Measurements from ENCODE around the gene HACD2. TPM values are rescaled to one million over a fixed set of nuclear protein-coding genes. Genes with fewer than 3 reads are reported as not detected.
"Not testable (repeated sequence)": the region's sequence is repeated elsewhere in the genome, so short reads cannot be mapped to it uniquely, and the experiment has no call there.

Gene HACD2
- total RNA-seq, 1 experiment from 2014 or later = 38.9 TPM

DNA sequence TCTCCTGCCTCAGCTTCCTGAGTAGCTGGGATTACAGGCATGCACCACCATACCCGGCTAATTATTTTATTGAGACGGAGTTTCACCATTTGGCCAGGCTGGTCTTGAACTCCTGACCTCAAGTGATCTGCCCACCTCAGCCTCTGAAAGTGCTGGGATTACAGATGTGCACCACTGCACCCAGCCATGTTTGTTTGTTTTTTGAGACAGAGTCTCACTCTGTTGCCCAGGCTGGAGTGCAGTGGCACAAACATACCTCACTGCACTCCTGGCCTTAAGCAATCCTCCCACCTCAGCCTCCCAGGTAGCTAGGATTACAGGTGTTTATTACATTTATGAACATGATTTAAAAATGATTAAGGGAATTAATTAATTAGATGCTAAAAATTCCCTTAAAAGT lies 18.3 kb upstream of the HACD2 start:
- not testable (repeated sequence) for H3K27ac ChIP-seq; H3K36me3 ChIP-seq; H3K4me3 ChIP-seq; H3K27me3 ChIP-seq (replicated peaks); H3K9me3 ChIP-seq (replicated peaks); DNase-seq (ENCODE audit: low read depth in 1 of 2, low spot score in 2 of 2)
- peaks cover 37% of the 10 kb centered on the region for H3K4me1 ChIP-seq (replicated peaks)

DNA sequence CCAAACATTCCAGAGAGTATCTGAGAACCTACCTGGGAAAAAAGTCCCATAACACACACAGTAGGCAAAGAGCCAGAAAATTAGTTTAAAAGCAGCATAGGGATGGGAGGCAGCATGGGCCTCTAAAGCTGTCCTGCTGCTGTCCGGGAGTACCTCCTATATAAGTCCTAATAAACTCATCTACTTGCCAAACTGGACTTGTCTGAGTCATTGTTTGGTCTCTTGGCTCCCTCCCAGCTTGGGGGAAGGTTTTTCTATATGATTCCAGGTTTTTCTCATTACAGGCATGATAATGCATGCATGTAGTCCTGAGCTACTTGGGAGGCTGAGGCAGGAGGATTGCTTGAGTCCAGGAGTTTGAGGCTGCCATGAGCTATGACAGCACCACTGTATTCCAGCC lies 17.5 kb upstream of the HACD2 start:
- peak; percentile 34 to 56 for DNase-seq (ENCODE audit: low read depth in 1 of 2, low spot score in 2 of 2)
- H3K27ac ChIP-seq = no peak overlapping the region
- H3K4me1 ChIP-seq (replicated peaks) = peaks cover 37% of the 10 kb centered on the region
- no peaks in the 10 kb centered on the region for H3K36me3 ChIP-seq
- no peaks in the 10 kb centered on the region for H3K27me3 ChIP-seq (replicated peaks)
- no peak overlapping the region for H3K4me3 ChIP-seq
- H3K9me3 ChIP-seq (replicated peaks) = no peaks in the 10 kb centered on the region

DNA sequence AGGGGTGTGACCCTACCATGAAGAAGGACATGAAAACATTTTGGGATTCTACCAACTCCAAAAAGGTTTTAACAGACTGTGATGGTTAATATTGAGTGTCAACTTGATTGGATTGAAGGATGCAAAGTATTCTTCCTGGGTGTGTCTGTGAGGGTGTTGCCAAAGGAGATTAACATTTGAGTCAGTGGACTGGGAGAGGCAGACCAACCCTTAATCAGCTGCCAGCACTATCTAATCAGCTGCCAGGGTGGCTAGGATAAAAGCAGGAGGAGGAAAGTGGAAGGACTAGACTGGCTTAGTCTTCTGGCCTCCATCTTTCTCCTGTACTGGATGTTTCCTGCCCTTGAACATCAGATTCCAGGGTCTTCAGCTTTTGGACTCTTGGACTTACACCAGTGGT lies 16.0 kb upstream of the HACD2 start:
- H3K4me1 ChIP-seq (replicated peaks) = peaks cover 26% of the 10 kb centered on the region
- H3K4me3 ChIP-seq; DNase-seq (ENCODE audit: low read depth in 1 of 2, low spot score in 2 of 2); H3K27me3 ChIP-seq (replicated peaks); H3K27ac ChIP-seq; H3K36me3 ChIP-seq; H3K9me3 ChIP-seq (replicated peaks): not testable (repeated sequence)

DNA sequence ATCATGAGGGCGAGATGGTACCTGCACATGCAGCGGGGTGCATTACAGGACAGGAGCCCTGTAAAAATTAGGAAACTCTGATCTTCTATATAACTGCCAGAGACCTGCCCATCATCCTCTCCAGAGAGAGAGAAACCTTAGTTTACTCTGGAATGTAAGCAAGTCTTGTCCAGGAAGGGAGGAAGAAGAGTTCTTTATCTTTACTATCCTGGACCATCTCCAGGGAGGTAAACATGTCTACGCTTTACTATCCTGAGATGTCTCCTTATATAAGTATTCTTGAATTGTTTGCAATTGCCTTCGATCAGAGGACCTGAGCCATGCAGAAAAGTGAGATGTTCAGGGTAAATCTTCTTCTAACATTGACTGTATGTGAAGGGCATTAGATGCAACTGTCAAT lies 12.7 kb upstream of the HACD2 start:
- H3K4me3 ChIP-seq = no peak overlapping the region
- no peaks in the 10 kb centered on the region for H3K36me3 ChIP-seq
- no peaks in the 10 kb centered on the region for H3K9me3 ChIP-seq (replicated peaks)
- H3K27me3 ChIP-seq (replicated peaks) = no peaks in the 10 kb centered on the region
- DNase-seq (ENCODE audit: low read depth in 1 of 2, low spot score in 2 of 2) = no peak
- no peak overlapping the region for H3K27ac ChIP-seq
- H3K4me1 ChIP-seq (replicated peaks) = peaks cover 15% of the 10 kb centered on the region

DNA sequence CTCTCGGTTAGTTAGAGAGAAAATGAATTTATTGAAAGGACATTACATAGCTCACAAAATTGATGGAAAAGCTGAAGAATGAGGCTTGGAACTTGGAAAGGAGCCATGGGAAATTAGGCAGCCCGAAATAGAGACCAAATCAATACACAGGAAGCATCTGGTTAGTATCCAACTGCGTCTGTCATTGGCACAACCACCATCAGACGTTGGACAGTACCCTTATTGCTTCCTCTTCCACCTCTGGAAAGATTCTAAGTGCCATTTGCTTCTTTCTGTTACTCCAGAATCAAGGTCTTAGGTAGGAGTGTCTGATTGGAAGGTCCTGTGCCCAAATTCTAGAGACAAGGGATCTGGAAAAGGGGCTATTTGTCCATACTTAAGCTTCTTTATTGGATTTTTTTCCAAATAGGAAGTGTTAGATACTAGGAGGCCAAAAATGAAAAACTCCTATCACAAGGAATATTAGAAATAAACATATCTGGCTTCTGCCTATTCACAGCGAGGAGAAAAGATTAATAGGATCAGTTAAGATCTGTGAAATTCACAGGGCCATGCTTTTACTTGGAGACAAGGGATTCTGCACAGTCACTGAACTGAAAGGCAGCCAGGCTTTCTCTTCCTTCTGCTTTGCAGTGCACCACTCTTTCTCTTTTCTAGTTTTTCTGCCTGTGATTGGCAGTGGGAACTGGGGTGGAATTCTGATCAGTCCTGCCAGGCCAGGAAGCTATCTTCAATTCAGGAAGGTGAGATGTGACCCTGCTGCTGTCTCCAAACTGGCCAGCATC lies 10.7 kb upstream of the HACD2 start:
- H3K9me3 ChIP-seq (replicated peaks) = peaks cover 8% of the 10 kb centered on the region
- DNase-seq (ENCODE audit: low read depth in 1 of 2, low spot score in 2 of 2) = no peak
- no peak overlapping the region for H3K4me3 ChIP-seq
- 0 out of 2 replicates have a peak, but pooled peaks cover 14% of the 10 kb centered on the region for H3K36me3 ChIP-seq
- H3K4me1 ChIP-seq (replicated peaks) = peaks cover 6% of the 10 kb centered on the region
- H3K27me3 ChIP-seq (replicated peaks) = no peaks in the 10 kb centered on the region
- no peak overlapping the region for H3K27ac ChIP-seq

DNA sequence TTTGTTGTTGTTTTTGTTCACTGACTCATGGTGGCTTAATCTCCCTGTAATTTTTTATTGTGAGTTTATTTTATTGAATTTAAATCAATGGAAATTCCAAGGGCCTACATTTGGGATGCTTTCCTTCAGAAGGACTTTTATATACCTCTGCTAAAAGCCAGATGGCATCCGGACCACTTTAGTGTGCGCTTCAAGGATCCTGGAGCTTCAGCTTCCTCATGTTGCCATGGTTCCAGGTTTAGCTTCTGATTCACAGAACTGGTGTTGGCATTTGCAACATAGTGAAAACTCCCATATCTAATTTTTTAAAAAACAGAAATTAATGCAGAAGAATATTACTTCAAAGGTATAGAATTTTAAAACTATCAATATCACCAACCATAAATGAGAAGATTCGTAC lies 8.5 kb upstream of the HACD2 start:
- Histone ChIP-seq H3K4me3 (no peak overlapping the region), H3K36me3 (0 out of 2 replicates have a peak, but pooled peaks cover 15% of the 10 kb centered on the region), H3K4me1 (replicated peaks) (peaks cover 6% of the 10 kb centered on the region), H3K27ac (no peak overlapping the region), H3K27me3 (replicated peaks) (no peaks in the 10 kb centered on the region), H3K9me3 (replicated peaks) (peaks cover 16% of the 10 kb centered on the region)
- no peak for DNase-seq (ENCODE audit: low read depth in 1 of 2, low spot score in 2 of 2)

DNA sequence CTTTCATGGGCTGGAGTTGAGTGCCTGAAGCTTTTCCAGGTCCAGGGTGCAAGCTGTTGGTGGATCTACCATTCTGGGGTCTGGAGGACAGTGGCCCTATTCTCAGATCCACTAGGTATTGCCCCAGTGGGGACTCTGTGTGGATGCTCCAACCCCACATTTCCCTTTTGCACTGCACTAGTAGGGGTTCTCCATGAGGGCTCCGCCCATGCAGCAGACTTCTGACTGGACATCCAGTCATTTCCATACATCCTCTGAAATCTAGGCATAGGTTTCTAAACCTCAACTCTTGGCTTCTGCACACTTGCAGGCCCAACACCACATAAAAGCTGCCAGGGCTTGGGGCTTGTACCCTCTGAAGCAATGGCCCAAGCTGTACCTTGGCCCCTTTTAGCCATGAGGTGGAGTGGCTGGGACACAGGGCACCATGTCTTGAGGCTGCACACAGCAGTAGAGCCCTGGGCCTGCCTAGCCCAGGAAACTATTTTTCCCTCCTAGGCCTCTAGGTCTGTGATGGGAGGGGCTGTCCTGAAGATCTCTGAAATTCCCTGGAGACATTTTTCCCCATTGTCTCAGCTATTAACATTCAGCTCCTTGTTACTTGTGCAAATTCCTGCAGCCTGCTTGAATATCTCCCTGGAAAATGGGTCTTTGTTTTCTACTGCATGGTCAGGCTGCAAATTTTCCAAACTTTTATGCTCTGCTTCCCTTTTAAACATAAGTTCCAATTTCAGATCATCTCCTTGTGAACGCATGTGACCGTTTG lies 6.0 kb upstream of the HACD2 start:
- no peak overlapping the region for H3K4me3 ChIP-seq
- no peak overlapping the region for H3K27ac ChIP-seq
- peaks cover 18% of the 10 kb centered on the region; the same call in 1 of the 2 replicates for H3K36me3 ChIP-seq
- no peaks in the 10 kb centered on the region for H3K27me3 ChIP-seq (replicated peaks)
- DNase-seq (ENCODE audit: low read depth in 1 of 2, low spot score in 2 of 2) = no peak
- H3K4me1 ChIP-seq (replicated peaks) = peaks cover 25% of the 10 kb centered on the region
- peaks cover 16% of the 10 kb centered on the region for H3K9me3 ChIP-seq (replicated peaks)

DNA sequence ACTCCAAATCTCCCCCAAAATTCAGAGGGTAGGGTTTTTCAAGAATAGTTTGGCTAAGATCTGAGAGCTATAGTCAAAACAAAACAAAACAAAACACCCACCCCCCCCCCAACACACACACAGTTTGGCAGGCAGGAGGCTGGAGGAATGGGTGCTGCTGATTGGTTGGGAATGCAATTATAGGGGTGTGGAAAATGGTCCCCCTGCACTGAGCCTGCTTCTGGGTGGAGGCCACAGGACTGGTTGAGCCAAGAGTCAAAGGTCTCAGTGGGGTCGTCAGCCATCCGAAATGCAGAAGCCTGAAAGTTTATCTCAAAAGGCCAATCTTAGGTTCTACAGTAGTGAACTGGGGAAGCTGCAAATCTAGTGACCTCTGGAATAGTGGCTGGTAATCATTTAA lies 2.5 kb upstream of the HACD2 start:
- no peak for DNase-seq (ENCODE audit: low read depth in 1 of 2, low spot score in 2 of 2)
- peaks cover 26% of the 10 kb centered on the region for H3K4me1 ChIP-seq (replicated peaks)
- H3K27ac ChIP-seq = peak overlapping the region; percentile 85; the same call in 1 of the 2 replicates
- H3K36me3 ChIP-seq = peaks cover 22% of the 10 kb centered on the region; the same call in 1 of the 2 replicates
- no peaks in the 10 kb centered on the region for H3K27me3 ChIP-seq (replicated peaks)
- H3K9me3 ChIP-seq (replicated peaks) = peaks cover 16% of the 10 kb centered on the region
- H3K4me3 ChIP-seq = no peak overlapping the region

DNA sequence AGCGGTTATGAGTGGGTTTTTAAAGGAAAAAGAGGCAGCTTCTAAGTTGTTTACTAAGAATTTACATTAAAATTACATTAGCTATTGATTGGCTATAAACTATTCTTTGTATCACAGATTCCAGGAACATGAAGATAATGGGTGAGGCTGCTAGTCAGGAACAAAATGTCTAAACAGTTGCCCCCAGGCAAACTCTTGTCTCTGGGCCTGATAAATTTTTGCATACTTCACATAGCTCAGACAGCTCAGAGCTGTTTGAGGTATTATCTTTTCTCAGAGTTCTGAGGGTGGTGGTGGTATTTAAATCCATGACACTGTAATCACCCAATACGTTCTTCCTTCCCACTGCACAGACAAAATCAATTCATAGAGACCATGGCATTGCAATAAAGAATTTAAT lies 2.1 kb upstream of the HACD2 start:
- Histone ChIP-seq H3K9me3 (replicated peaks) (peaks cover 16% of the 10 kb centered on the region), H3K27me3 (replicated peaks) (no peaks in the 10 kb centered on the region), H3K36me3 (peaks cover 23% of the 10 kb centered on the region; the same call in 1 of the 2 replicates), H3K4me1 (replicated peaks) (peaks cover 26% of the 10 kb centered on the region), H3K4me3 (no peak overlapping the region), H3K27ac (peak overlapping the region; percentile 85)
- peak; percentile 47 to 52 for DNase-seq (ENCODE audit: low read depth in 1 of 2, low spot score in 2 of 2)

DNA sequence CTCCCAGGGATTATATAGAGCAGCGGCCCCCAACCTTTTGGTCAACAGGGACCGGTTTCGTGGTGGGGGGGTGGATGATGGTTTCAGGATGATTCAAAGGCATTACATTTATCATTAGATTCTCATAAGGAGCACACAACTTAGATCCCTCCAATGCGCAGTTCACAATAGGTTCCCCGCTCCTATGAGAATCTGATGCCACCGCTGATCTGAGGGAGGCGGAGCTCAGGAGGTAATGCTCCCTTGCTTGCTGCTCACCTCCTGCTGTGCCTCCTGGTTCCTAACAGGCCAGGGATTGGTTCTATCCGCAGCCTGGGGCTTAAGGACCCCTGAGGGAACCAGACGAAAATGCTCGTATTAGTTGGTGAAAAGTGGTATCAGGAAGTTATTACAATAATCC lies 1.3 kb upstream of the HACD2 start:
- DNase-seq (ENCODE audit: low read depth in 1 of 2, low spot score in 2 of 2) = peak; percentile 48 to 55
- Histone ChIP-seq H3K27ac (peak overlapping the region; percentile 85), H3K27me3 (replicated peaks) (no peaks in the 10 kb centered on the region), H3K9me3 (replicated peaks) (peaks cover 13% of the 10 kb centered on the region), H3K4me3 (peak overlapping the region; percentile 65), H3K4me1 (replicated peaks) (peaks cover 26% of the 10 kb centered on the region), H3K36me3 (peaks cover 18% of the 10 kb centered on the region; the same call in 1 of the 2 replicates)

DNA sequence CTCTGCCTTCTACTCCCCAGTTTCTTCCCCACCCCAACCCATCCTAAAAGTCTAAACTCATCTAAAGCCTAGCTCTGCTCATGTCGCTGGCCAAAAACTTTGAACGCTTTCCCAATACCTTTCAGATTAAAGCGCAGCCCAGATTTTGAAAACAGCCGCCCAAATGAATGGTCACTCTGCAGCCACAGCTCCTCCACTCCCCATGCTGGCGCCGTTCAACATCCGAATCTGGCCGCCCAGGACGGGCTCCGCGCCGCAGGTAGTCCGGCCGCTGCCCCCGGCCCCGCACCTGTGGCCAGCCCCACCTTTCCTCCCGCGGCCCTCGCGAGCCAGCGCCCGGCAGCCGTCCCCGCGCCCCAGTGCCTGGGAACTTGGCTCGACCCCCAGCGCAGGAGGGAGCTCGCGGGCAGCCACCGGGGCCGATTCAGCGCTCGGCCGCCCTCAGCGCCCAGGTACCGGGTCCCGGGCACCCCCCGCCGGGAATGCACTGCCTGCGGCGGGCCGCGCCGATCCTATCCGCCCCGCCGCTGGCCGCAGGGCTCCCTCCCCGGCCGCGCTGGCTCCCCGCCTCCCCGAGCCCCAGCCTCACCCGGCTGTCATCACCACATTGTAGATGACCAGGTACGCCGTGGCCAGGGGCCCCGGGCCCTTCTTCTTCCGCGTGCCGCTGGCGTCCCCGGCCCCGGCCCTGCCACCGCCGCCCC lies 417 bp downstream of the HACD2 start:
- Histone ChIP-seq H3K4me3 (peak overlapping the region; percentile 65), H3K4me1 (replicated peaks) (peaks cover 26% of the 10 kb centered on the region), H3K27me3 (replicated peaks) (no peaks in the 10 kb centered on the region), H3K36me3 (peaks cover 19% of the 10 kb centered on the region), H3K9me3 (replicated peaks) (no peaks in the 10 kb centered on the region), H3K27ac (no peak overlapping the region)
- no peak for DNase-seq (ENCODE audit: low read depth in 1 of 2, low spot score in 2 of 2)

DNA sequence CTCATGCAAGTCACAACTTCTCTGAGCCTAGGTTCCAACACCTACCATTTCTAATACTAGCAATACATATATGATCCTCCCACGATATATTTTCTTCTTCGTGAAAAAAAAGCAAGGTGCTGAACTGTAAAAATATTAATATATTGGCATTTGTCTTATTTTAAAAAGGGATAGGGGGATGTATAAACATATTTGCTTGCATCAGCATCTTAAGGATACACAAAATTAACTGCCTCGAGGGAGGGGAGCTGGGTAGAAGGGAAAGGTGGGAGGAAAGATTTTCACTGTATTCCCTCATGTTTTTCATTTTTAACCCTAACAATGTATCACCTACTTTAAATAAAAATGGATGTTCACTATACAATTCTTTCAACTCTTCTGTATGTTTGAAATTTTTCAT lies 1.3 kb downstream of the HACD2 start:
- H3K4me3 ChIP-seq = no peak overlapping the region; the same call in 1 of the 2 replicates
- no peaks in the 10 kb centered on the region for H3K9me3 ChIP-seq (replicated peaks)
- H3K4me1 ChIP-seq (replicated peaks) = peaks cover 26% of the 10 kb centered on the region
- no peak for DNase-seq (ENCODE audit: low read depth in 1 of 2, low spot score in 2 of 2)
- H3K27ac ChIP-seq = no peak overlapping the region
- no peaks in the 10 kb centered on the region for H3K27me3 ChIP-seq (replicated peaks)
- peaks cover 25% of the 10 kb centered on the region for H3K36me3 ChIP-seq

DNA sequence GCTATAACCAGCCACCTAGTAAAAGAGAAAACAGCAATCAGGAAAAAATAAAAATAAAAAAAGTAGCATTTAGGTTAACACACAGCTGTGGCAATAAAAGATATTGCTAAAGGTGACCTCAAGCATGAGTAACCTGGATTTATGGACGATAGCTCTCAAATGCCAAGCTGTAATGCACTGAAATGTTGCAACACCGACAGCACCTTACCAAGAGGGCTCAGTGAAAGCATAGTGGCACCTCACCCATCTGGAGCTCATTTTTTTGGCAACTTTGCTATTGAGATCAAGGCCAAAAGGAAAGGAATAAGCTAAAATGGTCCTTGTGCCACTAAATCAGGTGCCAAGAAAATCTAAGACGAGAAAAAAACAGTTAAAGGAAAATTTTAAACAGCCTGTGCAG lies 2.5 kb downstream of the HACD2 start:
- H3K27ac ChIP-seq = no peak overlapping the region
- H3K27me3 ChIP-seq (replicated peaks) = no peaks in the 10 kb centered on the region
- no peak overlapping the region for H3K4me3 ChIP-seq
- H3K36me3 ChIP-seq = peaks cover 30% of the 10 kb centered on the region
- H3K4me1 ChIP-seq (replicated peaks) = peaks cover 22% of the 10 kb centered on the region
- no peak for DNase-seq (ENCODE audit: low read depth in 1 of 2, low spot score in 2 of 2)
- H3K9me3 ChIP-seq (replicated peaks) = no peaks in the 10 kb centered on the region

DNA sequence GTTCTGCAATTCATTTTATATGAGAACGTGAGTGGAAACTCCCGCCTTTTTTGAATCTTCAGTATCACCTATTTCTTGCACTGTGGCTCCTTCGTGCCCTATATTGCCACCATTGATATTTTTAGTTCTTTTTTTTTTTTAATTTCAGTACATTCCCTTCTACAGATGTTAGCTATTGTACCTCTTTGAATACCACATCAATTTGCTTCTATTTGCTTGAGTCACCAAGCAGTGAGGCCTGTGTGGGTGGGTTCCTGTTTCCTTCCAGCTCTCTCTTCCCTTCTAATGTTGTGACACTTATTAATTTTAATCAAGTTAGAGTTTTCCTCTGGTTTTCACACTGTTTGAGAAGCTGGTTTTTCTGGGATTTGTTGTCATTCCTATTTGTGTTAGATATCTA lies 8.7 kb downstream of the HACD2 start:
- H3K4me1 ChIP-seq (replicated peaks) = no peaks in the 10 kb centered on the region
- DNase-seq (ENCODE audit: low read depth in 1 of 2, low spot score in 2 of 2) = no peak
- no peaks in the 10 kb centered on the region for H3K9me3 ChIP-seq (replicated peaks)
- H3K27ac ChIP-seq = no peak overlapping the region
- no peak overlapping the region for H3K4me3 ChIP-seq
- H3K27me3 ChIP-seq (replicated peaks) = no peaks in the 10 kb centered on the region
- H3K36me3 ChIP-seq = peaks cover 32% of the 10 kb centered on the region

Measured in SJSA1 (cell line).